GM21576 (cell line): ENCODE data around the gene GEMIN2.
A peak's percentile ranks its signal among the peaks of the same experiment; 100 is the strongest.
"Not testable (repeated sequence)": the region's sequence is repeated elsewhere in the genome, so short reads cannot be mapped to it uniquely, and the experiment has no call there.

Experiments
- ATAC-seq: cut with Tn5 transposase; IDR thresholded peaks from one replicate; pipeline ENCODE4 v1.9.1; 2021; ENCODE audit warnings: mild to moderate bottlenecking, moderate library complexity; ENCODE audit not compliant: unreplicated experiment

GEMIN2 gene

GRCh38 chr14:39109893-39110715, 4.0 kb upstream of the GEMIN2 start:
- ATAC-seq: no peak

- ATAC-seq: no peak
Measured at GRCh38 chr14:39113685-39114072, 444 bp upstream of the GEMIN2 start.

- no peak for ATAC-seq
Measured at GRCh38 chr14:39122330-39123138, 8.4 kb downstream of the GEMIN2 start.

- ATAC-seq: not testable (repeated sequence)
Measured at GRCh38 chr14:39137835-39138234, 23.7 kb downstream of the GEMIN2 start.

- ATAC-seq: no peak
Measured at GRCh38 chr14:39138440-39138839, 24.3 kb downstream of the GEMIN2 start.

GRCh38 chr14:39140170-39140569, 26.0 kb downstream of the GEMIN2 start:
- ATAC-seq: no peak

GRCh38 chr14:39141623-39142022, 27.5 kb downstream of the GEMIN2 start:
- not testable (repeated sequence) for ATAC-seq

GRCh38 chr14:39143226-39143625, 29.1 kb downstream of the GEMIN2 start:
- ATAC-seq: not testable (repeated sequence)

- no peak for ATAC-seq
Measured at GRCh38 chr14:39145266-39145966, 31.3 kb downstream of the GEMIN2 start.

- ATAC-seq: no peak
Measured at GRCh38 chr14:39154594-39155189, 40.6 kb downstream of the GEMIN2 start.

GRCh38 chr14:39157491-39157890, 43.4 kb downstream of the GEMIN2 start:
- ATAC-seq: no peak

- no peak for ATAC-seq
Measured at GRCh38 chr14:39158222-39158858, 44.2 kb downstream of the GEMIN2 start.

GRCh38 chr14:39160494-39160893, 46.4 kb downstream of the GEMIN2 start:
- no peak for ATAC-seq

- not testable (repeated sequence) for ATAC-seq
Measured at GRCh38 chr14:39167797-39168320, 53.7 kb downstream of the GEMIN2 start.

GRCh38 chr14:39168591-39168990, 54.5 kb downstream of the GEMIN2 start:
- ATAC-seq: no peak

- peak; percentile 5 for ATAC-seq
Measured at GRCh38 chr14:39169541-39169900, 55.4 kb downstream of the GEMIN2 start.

GRCh38 chr14:39173198-39173597, 59.1 kb downstream of the GEMIN2 start:
- no peak for ATAC-seq

GRCh38 chr14:39174560-39175444, 60.7 kb downstream of the GEMIN2 start, which contains the start of gene PNN:
TSS of gene PNN (plus strand) at chr14:39175254. CDS start at chr14:39175280, 26 bp downstream.
- peak; percentile 94 for ATAC-seq
